NCI-H1092 treated with DMSO at 0.1 percent for 48 hours (cell line): Measurements from ENCODE around the gene NR2E1.

Experiments
- DNase-seq: peaks from one replicate; lab custom pipeline; 2025; lab: John Stamatoyannopoulos, UW

The NR2E1 gene

GRCh38 chr6:108171291-108171917 lies 5.6 kb downstream of the NR2E1 start:
- no peak for DNase-seq

GRCh38 chr6:108171918-108172516 lies 6.2 kb downstream of the NR2E1 start:
- no peak for DNase-seq

DNA sequence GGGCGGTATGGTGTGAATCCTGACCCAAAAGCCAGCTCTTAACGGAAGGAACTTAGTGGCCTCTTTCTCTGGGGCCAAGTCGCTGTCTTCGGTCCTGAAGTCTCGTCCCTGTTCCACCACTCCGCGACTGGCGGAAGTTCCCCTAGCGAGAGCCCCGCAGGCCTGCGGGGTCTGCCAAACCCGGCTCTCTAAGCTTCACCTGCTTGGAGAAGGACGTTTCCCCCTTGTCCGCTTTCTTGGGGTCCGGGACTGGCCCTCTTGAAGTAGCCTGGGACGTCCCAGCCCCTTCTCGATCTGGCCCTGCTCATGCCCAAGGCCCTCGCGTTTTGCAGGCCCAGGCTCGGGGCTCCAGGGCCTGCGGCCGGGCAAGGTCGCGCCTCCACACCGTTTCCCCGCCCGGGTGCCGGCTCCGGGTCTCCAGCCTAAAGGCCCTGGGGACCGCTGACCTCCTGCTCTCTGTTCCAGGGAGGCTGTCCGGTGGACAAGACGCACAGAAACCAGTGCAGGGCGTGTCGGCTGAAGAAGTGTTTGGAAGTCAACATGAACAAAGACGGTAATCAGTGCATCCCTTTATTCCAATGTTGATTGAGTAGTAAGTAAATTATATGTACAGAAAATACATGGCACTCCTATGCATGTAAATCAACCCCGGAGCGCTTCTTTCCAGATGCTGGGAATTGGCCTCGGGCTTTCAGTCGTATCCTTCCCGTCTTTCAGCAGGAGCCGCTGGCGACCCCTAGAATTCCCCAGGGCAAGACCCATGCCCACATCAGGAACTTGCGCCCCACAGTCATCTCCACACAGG lies 8.8 kb downstream of the NR2E1 start:
- no peak for DNase-seq

DNA sequence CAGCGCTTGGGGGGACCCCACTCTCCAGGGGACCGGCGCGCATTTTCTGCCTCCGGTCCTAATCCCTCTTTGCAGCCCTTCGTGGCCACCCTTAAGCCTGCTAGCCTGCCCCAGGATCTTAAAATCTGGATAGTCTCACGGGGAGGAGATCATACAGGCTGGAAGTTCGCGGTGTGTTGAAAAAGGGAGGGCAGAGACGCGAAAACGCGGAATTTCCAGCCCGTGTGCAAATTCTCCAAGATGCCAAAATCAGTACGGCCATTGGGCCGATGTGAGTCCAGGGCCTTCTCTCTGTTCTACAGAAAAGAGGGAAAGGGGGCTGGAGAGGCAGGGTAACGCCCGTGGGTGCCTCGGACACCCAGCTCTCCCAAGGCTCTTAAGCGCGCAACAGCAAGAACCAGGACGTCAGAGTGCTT lies 9.4 kb downstream of the NR2E1 start:
- DNase-seq = no peak

GRCh38 chr6:108175592-108176279 lies 9.9 kb downstream of the NR2E1 start:
- no peak for DNase-seq

DNA sequence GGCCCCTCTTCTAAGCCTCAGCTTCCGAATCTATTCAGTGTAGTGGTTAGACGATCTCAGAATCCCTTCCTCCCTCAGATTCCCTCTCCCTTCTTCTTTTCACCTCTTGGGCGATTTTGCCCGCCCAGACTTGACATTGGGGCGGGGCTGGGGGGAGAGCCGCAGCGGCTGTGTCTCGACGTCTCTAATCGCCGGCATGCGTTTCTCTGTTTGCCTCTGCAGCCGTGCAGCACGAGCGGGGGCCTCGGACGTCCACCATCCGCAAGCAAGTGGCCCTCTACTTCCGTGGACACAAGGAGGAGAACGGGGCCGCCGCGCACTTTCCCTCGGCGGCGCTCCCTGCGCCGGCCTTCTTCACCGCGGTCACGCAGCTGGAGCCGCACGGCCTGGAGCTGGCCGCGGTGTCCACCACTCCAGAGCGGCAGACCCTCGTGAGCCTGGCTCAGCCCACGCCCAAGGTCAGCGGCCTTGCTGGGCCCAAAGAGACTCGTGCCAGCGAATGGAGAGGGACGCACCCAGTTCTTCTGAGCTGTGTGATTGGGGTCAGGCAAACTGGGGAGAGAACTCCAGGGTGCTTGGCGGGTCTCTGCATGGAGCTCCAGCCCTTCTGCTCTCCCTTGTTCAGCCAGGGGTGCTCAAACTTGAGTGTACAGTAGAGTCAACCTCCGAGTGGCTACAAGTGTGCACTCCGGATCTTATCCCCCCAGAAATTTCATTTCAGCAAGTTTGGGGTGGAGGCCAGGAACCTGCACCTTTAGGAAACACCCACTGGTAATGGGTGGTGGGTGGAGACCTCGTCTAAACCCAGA lies 10.7 kb downstream of the NR2E1 start:
- DNase-seq = no peak

DNA sequence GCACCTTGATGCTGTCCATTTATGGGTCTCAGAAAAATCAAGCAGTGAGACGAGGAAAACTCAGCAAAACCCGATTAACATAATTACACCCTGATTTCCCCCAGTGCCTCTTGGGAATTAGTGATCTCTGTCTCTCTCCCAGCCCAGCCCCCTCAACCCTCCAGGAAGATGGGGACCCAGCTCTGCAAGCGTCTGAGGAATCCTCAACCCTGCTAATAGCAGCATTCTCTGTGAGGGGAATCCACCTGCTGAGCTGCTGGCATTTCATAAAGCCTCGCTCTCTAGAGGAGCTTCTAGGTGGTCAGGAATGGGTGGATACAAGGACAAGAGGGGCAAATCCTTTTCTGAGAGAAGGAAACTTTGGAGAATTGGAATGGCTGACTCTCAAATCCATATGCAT lies 13.9 kb downstream of the NR2E1 start:
- no peak for DNase-seq

DNA sequence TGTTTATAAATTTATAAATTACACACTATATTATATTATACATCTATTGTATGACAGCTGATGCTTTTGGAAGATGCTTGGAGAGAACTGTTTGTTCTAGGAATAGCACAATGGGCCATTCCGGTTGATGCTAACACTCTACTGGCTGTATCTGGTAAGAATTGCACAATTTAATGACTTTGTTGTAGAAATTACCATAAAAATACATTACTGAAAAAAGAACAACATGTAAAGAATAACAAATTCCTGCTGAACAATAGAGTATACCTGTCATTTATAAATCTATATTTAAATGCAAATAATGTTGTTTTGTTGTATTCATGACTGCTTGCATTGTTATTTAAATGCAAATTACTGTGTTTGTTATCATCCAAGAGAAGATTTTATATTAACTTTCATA lies 14.4 kb downstream of the NR2E1 start:
- no peak for DNase-seq

GRCh38 chr6:108180776-108181175 lies 15.0 kb downstream of the NR2E1 start:
- DNase-seq = no peak

DNA sequence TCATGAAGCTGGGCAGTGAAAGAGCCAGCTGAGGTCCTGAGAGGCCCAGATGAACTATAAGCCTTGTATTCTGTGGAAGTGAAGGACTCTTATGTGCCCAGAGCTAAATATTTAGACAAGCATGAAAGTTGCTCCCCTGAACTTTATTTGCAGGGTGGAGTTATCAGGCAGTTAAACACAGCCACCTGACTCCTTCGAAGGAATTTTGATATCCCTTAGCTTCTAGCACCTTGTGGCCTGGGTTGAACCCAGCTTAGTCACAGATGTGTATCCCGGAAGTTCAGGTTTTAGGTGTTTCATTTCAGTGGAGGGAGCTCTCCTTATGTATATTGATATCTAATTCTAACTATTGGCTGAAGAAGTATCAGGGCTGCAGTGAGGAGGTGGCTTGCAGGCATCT lies 20.4 kb downstream of the NR2E1 start:
- DNase-seq = no peak

- DNase-seq = no peak
These were observed 21.7 kb downstream of the NR2E1 start for GRCh38 chr6:108187519-108187918.

- DNase-seq = no peak
These were observed 27.3 kb downstream of the NR2E1 start for GRCh38 chr6:108193131-108193530.

DNA sequence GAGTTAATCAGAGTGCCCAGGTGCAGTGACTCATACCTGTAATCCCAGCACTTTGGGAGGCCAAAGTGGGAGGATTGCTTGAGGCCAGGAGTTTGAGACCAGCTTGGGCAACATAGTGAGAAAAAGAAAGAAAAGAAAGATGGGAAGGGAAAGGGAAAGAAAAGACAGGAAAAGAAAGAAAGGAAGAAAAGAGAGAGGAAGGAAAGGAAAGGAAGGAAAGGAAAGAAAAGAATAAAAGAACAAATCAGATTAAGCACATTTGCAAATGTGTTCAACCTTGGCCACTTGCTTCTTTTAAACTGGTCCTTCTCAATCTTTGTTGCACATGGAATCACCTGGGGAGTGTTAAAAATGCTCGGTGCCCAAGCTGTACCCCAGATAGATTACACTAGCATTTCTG lies 28.0 kb downstream of the NR2E1 start:
- DNase-seq = no peak

DNA sequence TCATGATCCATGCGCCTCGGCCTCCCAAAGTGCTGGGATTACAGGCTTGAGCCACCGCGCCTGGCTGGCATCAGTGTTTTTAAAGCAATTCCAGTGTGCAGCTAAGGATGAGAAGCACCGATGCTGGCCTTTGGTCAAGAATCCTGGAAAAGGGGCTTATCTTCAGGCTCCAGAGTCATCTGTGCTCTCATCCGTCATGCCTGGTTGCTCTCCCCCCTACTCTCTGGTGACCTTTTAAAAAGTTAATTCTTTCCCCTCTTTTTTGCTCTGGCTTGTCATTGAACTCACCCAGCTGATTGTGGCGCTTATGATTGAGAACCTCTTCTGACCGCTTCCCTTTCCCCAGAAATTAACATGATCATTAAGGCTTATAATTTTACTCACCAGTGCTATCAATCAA lies 28.7 kb downstream of the NR2E1 start:
- DNase-seq = no peak

DNA sequence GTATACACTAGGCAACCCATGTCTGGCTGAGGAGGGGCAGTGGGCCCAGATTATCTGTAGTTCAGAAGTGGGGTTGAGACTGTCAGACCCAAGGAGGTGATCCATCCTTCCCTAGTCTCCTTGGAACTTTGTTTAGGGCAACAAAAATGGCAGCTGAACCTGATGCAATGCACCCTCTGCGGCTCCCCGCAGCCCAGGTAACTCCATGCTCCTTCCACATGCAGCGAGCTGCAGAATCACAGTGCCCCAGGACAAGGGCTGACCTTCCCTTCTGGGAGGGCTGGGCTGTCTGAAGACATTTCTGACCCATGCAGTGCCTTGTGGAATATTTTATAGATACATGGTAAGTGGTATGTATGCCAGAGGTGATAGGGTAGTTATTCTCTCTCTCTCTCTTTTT lies 29.4 kb downstream of the NR2E1 start:
- no peak for DNase-seq

- DNase-seq = no peak
These were observed 33.1 kb downstream of the NR2E1 start for GRCh38 chr6:108198761-108199498.

DNA sequence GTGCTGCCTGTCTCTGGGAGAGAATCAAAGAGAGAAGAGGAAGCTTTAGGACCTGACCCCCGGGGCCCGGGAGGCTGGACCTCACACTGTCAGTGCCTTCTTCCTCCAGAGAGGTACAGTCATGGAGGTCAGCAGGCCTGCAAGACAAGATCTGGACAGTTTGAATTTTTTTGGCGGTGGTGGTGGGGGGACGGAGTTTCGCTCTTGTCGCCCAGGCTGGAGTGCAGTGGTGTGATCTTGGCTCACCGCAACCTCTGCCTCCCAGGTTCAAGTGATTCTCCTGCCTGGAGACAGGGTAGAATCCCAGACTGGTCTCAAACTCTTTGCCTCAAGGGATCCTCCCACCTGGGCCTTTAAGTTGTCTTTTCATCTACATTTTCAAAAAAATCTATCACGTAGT lies 34.4 kb downstream of the NR2E1 start:
- DNase-seq = no peak

DNA sequence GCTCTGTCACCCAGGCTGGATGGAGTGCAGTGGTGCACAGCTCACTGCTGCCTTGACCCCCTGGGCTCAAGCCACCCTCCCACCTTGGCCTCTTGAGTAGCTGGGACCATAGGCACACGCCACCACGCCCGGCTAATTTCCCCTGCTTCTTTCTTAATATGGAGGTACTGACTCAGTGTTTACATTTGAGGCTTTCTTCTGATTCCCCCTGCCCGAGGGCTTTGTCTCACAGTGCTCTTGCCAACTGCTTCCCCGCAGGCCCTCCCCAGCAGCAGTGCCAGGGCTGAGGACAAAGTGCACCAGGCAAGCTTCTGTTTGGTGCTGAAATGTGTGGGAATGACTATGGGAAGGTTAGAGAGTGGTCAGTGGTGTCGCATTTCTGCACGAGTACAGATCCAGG lies 34.8 kb downstream of the NR2E1 start:
- DNase-seq = no peak

DNA sequence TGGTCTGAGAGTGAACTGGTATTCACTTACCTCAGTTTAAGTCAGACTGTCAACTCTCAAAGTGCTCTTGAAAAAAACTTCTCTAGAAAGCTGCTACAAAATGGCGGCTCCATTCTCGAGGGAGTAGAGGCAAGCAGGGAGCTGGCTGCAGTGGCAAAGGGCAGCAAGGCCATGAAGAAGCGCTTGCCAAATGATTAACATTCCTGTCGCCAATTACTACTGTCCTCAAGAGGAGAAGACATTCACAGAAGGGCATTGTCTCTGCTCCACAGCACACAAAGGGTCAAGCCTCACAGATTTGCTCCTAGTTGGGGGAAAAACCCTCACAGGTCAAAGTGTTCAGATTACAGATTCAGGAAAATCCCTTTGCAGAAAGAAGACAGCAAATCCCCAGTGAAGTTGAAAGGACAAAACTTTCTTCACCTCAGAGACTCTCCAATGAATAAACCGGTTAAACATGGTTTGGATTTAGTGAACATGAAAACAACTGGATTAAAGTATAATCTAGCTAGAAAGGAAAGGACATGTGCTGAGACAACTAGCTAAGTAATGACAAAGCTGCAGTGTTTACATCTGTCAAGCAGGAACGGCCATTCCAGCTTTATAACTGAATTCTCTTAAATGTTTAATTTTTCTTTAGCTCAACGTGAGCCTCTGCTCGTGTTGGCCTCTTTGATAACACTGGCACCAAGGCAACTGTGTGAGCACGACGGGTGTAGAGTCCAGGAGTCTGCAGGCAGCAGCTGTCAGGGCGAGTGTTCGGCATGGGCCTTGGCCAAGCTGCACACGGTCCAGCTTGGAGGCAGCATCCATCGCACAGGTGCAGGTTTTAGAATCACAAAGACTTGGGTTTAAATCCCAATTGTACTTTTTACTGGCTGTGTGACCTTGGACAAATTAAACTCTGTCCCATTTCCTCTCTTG lies 37.6 kb downstream of the NR2E1 start:
- DNase-seq = no peak

DNA sequence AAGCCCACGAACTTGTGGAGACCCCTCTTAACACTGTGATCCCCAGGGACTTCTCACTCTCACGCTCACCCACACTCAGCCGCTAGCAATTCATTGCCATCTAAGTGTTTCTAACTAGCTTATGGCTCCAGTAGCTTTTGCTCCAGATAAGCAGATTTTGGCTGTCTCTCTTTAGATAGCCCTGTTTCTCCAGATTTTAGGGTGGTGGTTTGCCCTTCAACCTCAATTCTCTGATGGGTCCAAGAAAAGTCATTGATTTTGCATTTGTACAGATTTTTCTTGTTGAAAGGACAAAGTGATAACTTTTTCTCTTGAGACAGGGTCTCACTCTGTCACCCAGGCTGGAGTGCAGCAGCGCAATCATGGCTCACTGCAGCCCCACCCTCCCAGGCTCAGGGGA lies 41.2 kb downstream of the NR2E1 start:
- DNase-seq = no peak
